Upper lobe of right lung (tissue), 1 donor: ENCODE measurements around the gene RAB25. TPM values are rescaled to one million over a fixed set of nuclear protein-coding genes. Genes with fewer than 3 reads are reported as not detected.
"Not testable (repeated sequence)": the region's sequence is repeated elsewhere in the genome, so short reads cannot be mapped to it uniquely, and the experiment has no call there.

ENCODE experiments used
- ATAC-seq: fragments of 200-7000 bp; cut with Tn5 transposase; one replicate; pipeline ENCODE4 v1.9.1; 2020; ENCODE audit warnings: mild to moderate bottlenecking, moderate library complexity
- DNase-seq: peaks from one replicate; pipeline ENCODE4 v3.0.0-alpha.2; 2020
- H3K27ac ChIP-seq: fragments of 200-600 bp; one replicate; pipeline ENCODE4 v1.8.0; 2022
- H3K27me3 ChIP-seq: fragments of 200-600 bp; one replicate; pipeline ENCODE4 v1.8.0; 2022; ENCODE audit warnings: mild to moderate bottlenecking
- H3K36me3 ChIP-seq: fragments of 200-600 bp; one replicate; pipeline ENCODE4 v1.8.0; 2022
- H3K4me1 ChIP-seq: fragments of 200-600 bp; one replicate; pipeline ENCODE4 v1.8.0; 2022
- H3K4me3 ChIP-seq: fragments of 200-600 bp; one replicate; pipeline ENCODE4 v1.8.0; 2022; ENCODE audit warnings: mild to moderate bottlenecking
- H3K9me3 ChIP-seq: fragments of 200-600 bp; one replicate; pipeline ENCODE4 v1.8.0; 2022
- intact Hi-C: fragments of 100-400 bp; cut with DNase I; formaldehyde crosslinking; loops from one replicate; pipeline ENCODE4 v1.11.0; 2022
- total RNA-seq: library from RNA; stranded (reverse); fragmentation: NEBNext Ultra II Directional; extraction: Animal tissue kit (Norgen Biotek cat#: 25700); gene quantifications from one replicate; pipeline ENCODE4 v1.2.1, GENCODE V29; 2021
- TF ChIP-seq, protein P1 (sequence below): fragments of 200-600 bp; IDR thresholded peaks from one replicate; pipeline ENCODE4 v1.8.0; 2022; ENCODE audit warnings: antibody characterized with exemption
- donor health status: DM: no; HTN: yes; CAD: no; lungs with severe emphysema.

Gene RAB25
- total RNA-seq, 1 donor from 2014 or later, result 62.0 TPM

GRCh38 chr1:156115514-156116374 is 54.8 kb downstream of the RAB25 start:
- peak; percentile 83 for DNase-seq
- H3K36me3 ChIP-seq, result no peaks in the 10 kb centered on the region
- H3K27ac ChIP-seq, result peak overlapping the region; percentile 97
- H3K9me3 ChIP-seq, result no peaks in the 10 kb centered on the region
- H3K27me3 ChIP-seq, result no peaks in the 10 kb centered on the region
- intact Hi-C loops, result no loop called here
- peak; percentile 52 for ATAC-seq
- H3K4me3 ChIP-seq, result peak overlapping the region; percentile 93
- TF ChIP-seq, protein P1, sequence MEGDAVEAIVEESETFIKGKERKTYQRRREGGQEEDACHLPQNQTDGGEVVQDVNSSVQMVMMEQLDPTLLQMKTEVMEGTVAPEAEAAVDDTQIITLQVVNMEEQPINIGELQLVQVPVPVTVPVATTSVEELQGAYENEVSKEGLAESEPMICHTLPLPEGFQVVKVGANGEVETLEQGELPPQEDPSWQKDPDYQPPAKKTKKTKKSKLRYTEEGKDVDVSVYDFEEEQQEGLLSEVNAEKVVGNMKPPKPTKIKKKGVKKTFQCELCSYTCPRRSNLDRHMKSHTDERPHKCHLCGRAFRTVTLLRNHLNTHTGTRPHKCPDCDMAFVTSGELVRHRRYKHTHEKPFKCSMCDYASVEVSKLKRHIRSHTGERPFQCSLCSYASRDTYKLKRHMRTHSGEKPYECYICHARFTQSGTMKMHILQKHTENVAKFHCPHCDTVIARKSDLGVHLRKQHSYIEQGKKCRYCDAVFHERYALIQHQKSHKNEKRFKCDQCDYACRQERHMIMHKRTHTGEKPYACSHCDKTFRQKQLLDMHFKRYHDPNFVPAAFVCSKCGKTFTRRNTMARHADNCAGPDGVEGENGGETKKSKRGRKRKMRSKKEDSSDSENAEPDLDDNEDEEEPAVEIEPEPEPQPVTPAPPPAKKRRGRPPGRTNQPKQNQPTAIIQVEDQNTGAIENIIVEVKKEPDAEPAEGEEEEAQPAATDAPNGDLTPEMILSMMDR, result no peak
- H3K4me1 ChIP-seq, result peaks cover 49% of the 10 kb centered on the region

DNA sequence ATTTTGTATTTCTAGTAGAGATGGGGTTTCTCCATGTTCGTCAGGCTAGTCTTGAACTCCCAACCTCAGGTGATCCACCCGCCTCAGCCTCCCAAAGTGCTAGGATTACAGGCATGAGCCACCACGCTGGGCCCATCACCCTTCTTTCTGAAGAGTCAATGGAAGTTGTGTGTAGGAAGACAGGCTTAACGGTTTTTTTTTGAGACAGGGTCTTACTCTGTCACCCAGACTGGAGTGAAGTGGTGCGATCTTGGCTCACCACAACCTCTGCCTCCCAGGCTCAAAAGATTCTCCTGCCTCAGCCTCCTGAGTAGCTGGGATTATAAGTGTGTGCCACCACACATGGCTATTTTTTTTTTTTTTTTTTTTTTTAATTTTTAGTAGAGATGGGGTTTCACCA is 55.8 kb downstream of the RAB25 start:
- intact Hi-C loops, H3K27me3 ChIP-seq, ATAC-seq, DNase-seq, H3K9me3 ChIP-seq, H3K36me3 ChIP-seq: not testable (repeated sequence)
- peak overlapping the region; percentile 93 for H3K4me3 ChIP-seq
- H3K27ac ChIP-seq, result peak overlapping the region; percentile 97
- peaks cover 58% of the 10 kb centered on the region for H3K4me1 ChIP-seq

DNA sequence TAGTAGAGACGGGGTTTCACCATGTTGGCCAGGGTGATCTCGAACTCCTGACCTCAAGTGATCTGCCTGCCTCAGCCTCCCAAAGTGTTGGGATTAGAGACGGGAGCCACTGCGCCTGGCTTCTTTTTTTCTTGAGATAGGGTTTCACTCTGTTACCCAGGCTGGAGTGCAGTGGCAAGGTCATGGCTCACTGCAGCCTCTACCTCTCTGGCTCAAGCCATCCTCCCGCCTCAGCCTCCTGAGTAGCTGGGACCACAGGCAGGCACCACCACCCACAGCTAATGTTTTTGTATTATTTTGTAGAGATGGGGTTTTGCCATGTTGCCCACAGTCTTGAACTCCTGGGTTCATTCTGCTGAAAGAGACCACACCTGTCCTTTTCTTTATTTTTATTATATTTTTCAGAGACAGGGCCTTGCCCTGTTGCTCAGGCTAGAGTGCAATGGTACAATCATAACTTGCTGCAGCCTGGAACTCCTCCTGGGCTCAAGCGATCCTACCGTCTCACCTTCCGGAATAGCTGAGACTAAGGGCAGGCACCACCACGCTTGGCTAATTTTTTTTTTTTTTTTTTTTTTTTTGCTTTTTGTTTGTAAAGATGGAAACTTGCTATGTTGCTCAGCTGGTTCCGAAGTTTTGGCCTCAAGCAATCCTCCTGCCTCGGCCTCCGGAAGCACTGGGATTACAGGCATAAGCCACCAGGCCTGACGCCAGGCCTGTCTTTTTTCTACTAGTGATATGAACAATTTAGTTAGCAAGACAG is 56.6 kb downstream of the RAB25 start:
- no peaks in the 10 kb centered on the region for H3K36me3 ChIP-seq
- H3K27ac ChIP-seq, result peak overlapping the region; percentile 95
- intact Hi-C loops, result no loop called here
- no peaks in the 10 kb centered on the region for H3K27me3 ChIP-seq
- no peak for ATAC-seq
- H3K4me3 ChIP-seq, result peak overlapping the region; percentile 93
- H3K9me3 ChIP-seq, result no peaks in the 10 kb centered on the region
- peaks cover 67% of the 10 kb centered on the region for H3K4me1 ChIP-seq
- no peak for DNase-seq
- TF ChIP-seq, protein P1, result no peak

DNA sequence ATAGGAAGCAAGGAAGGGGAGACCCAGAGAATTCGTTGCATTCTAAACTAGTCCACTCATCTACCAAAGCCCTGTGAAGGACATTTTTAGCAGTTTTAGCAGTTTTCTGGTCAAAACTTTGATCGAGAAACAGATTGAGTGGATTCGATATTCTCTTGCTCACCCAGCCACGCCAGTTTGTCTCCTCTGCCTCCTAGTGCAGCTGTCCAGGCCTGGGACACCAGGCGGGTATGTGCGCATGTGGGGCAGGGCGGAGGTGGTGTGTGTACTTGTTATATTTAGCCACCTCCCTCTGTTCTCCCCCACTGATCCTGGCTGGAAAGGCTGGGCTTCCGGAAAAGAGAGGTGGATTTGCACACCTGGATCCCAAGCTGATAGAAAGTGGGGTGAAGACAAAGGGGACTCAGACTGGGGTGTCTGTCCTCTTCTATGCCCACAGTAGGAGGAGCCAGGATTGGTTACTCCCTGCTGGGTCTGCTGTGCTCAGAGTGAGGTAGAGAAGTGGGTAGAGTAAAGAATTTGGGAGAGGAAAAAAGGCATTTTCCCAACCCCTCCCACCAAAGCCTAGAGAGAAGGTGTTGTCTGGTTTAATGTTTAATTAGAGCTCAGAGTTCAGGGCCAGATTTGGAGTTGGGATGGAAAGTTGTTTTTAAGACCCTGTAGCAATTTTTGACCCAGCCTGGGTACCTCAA is 57.4 kb downstream of the RAB25 start:
- Histone ChIP-seq H3K27ac (peak overlapping the region; percentile 95), H3K4me3 (peak overlapping the region; percentile 93), H3K27me3 (no peaks in the 10 kb centered on the region), H3K9me3 (no peaks in the 10 kb centered on the region), H3K36me3 (no peaks in the 10 kb centered on the region), H3K4me1 (peaks cover 74% of the 10 kb centered on the region)
- intact Hi-C loops, result no loop called here
- DNase-seq (peak; percentile 80), ATAC-seq (peak; percentile 11)
- TF ChIP-seq, protein P1, result no peak

- H3K4me1 ChIP-seq, result peaks cover 78% of the 10 kb centered on the region
- intact Hi-C loops, result no loop called here
- TF ChIP-seq, protein P1, result no peak
- H3K36me3 ChIP-seq, result no peaks in the 10 kb centered on the region
- H3K27me3 ChIP-seq, result no peaks in the 10 kb centered on the region
- peak overlapping the region; percentile 16 for H3K4me3 ChIP-seq
- H3K27ac ChIP-seq, result peak overlapping the region; percentile 95
- ATAC-seq (peak; percentile 37), DNase-seq (no peak)
- no peaks in the 10 kb centered on the region for H3K9me3 ChIP-seq
These were observed 58.7 kb downstream of the RAB25 start for GRCh38 chr1:156119503-156120209.

Other genes starting within 250 kb of the RAB25 start
- 49.5 TPM for gene GON4L, start 203.9 kb upstream of the RAB25 start, total RNA-seq
- gene SYT11, start 201.6 kb upstream of the RAB25 start, total RNA-seq, result 8.9 TPM
- gene RIT1, start 149.8 kb upstream of the RAB25 start, total RNA-seq, result 49.9 TPM
- gene KHDC4, start 126.7 kb upstream of the RAB25 start, total RNA-seq, result 40.1 TPM
- gene RXFP4, start 119.5 kb upstream of the RAB25 start, total RNA-seq, result not detected
- gene ARHGEF2, start 82.6 kb upstream of the RAB25 start, total RNA-seq, result 220 TPM
- gene SSR2, start 40.2 kb upstream of the RAB25 start, total RNA-seq, result 231 TPM
- gene UBQLN4, start 7.4 kb upstream of the RAB25 start, total RNA-seq, result 37.0 TPM
- gene LAMTOR2, start 6.4 kb upstream of the RAB25 start, total RNA-seq, result 49.7 TPM
- gene MEX3A, start 21.3 kb downstream of the RAB25 start, total RNA-seq, result 0.52 TPM
- gene LMNA, start 53.6 kb downstream of the RAB25 start, total RNA-seq, result 235 TPM
- 30.7 TPM for gene SEMA4A, start 92.4 kb downstream of the RAB25 start, total RNA-seq
- 24.9 TPM for gene SLC25A44, start 132.9 kb downstream of the RAB25 start, total RNA-seq
- 47.4 TPM for gene PMF1, start 151.8 kb downstream of the RAB25 start, total RNA-seq
- gene BGLAP, start 181.0 kb downstream of the RAB25 start, total RNA-seq, result 2.4 TPM
- 1.9 TPM for gene PAQR6, start 186.9 kb downstream of the RAB25 start, total RNA-seq
- 64.8 TPM for gene SMG5, start 221.7 kb downstream of the RAB25 start, total RNA-seq
- gene TMEM79, start 223.2 kb downstream of the RAB25 start, total RNA-seq, result 3.3 TPM
- gene GLMP, start 234.5 kb downstream of the RAB25 start, total RNA-seq, result 61.1 TPM
- gene VHLL, start 238.1 kb downstream of the RAB25 start, total RNA-seq, result not detected